ENCODE data around the gene MRE11. TPM values are rescaled to one million over a fixed set of nuclear protein-coding genes. Genes with fewer than 3 reads are reported as not detected.

MRE11 gene
- polyA plus RNA-seq, 1 of the 3 experiments (the other 2 are of a cell fraction), result 2.8 TPM

DNA sequence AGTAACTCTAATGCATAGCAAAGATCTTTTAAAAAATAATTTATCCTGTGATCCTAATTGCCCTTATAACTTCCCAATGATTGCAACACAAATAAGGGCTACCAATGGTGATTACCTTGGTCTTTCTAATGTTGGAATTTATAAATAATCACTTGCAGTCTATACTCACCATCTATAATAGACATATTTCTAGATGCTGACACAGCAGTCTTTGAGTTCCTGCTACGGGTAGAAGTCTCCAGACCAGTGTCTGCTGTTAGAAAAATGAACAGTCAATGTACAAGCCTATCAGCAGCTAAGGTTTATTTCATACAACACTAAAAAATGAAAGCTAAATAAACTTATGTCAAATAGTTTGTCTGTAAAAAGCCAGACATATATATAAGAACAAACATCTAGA is 48.0 kb downstream of the MRE11 start:
- 100% methylated on average over 1 of the region's 1 CpG for WGBS (ENCODE audit: low lambda C conversion rate)
- Histone ChIP-seq H3K4me3 (ENCODE audit: low read depth in 2 of 2, low read length in 1 of 2) (no peak overlapping the region), H3K9me3 (no peaks in the 10 kb centered on the region), H3F3A (replicated peaks; ENCODE audit: insufficient read depth) (peaks cover 9% of the 10 kb centered on the region), H3K4me2 (no peak overlapping the region), H3K9ac (no peak overlapping the region), H3K9me2 (no peaks in the 10 kb centered on the region), H3K4me1 (ENCODE audit: control insufficient read depth in 1 of 2, insufficient read depth in 2 of 2, low read depth in 1 of 2, low read length in 1 of 2) (peaks cover 0 to 6% of the 10 kb centered on the region in 2 experiments; a peak in 1 of 4 replicates), H3K27me3 (ENCODE audit: insufficient read depth) (no peaks in the 10 kb centered on the region), H3K36me3 (replicated peaks in 1 of 2; ENCODE audit: control insufficient read depth in 1 of 2, insufficient read depth in 2 of 2, low read length in 1 of 2) (peaks cover 28% of the 10 kb centered on the region in 2 experiments), H2AFZ (ENCODE audit: low read depth) (no peak overlapping the region), H3K79me2 (ENCODE audit: insufficient read depth) (no peaks in the 10 kb centered on the region), H4K20me1 (ENCODE audit: insufficient read depth) (no peaks in the 10 kb centered on the region), H3K27ac (ENCODE audit: low read depth in 2 of 2, low read length in 1 of 2) (no peak overlapping the region)
- ChIA-PET POLR2A (no interaction called here), CTCF (no interaction called here)
- TF ChIP-seq TAF1 (IDR thresholded peaks at IDR 0.05; ENCODE audit: borderline replicate concordance, low read depth, low read length), result no peak
- TF ChIP-seq CHD2 (IDR thresholded peaks at IDR 0.05; ENCODE audit: low read length, partially characterized antibody), result no peak
- TF ChIP-seq SMC3 (IDR thresholded peaks at IDR 0.05; ENCODE audit: low read depth, low read length), result no peak
- no peak for TF ChIP-seq EP300 (IDR thresholded peaks at IDR 0.05; ENCODE audit: borderline replicate concordance in 1 of 2, low read depth in 1 of 2, low read length in 1 of 2)
- TF ChIP-seq POLR2AphosphoS5 (IDR thresholded peaks at IDR 0.05; ENCODE audit: low read depth, low read length), result no peak
- no peak for TF ChIP-seq GABPA (IDR thresholded peaks at IDR 0.05; ENCODE audit: low read depth)
- TF ChIP-seq FOXJ3 (CRISPR knock-in tag; IDR thresholded peaks at IDR 0.05), result no peak
- TF ChIP-seq ZBTB33 (IDR thresholded peaks at IDR 0.05; ENCODE audit: borderline replicate concordance, low read depth), result no peak
- no peak for TF ChIP-seq FOXM1 (IDR thresholded peaks at IDR 0.05; ENCODE audit: low read depth)
- no peak for TF ChIP-seq ELF1 (IDR thresholded peaks at IDR 0.05)
- no peak for TF ChIP-seq SIN3A (IDR thresholded peaks at IDR 0.05; ENCODE audit: borderline replicate concordance, low read depth, low read length)
- TF ChIP-seq TEAD4 (IDR thresholded peaks at IDR 0.05; ENCODE audit: borderline replicate concordance, insufficient read depth), result no peak
- no peak for TF ChIP-seq NFIC (IDR thresholded peaks at IDR 0.05; ENCODE audit: borderline replicate concordance)
- TF ChIP-seq MEF2A (IDR thresholded peaks at IDR 0.05; ENCODE audit: borderline replicate concordance, low read depth), result no peak
- TF ChIP-seq GATA2 (CRISPR knock-in tag; IDR thresholded peaks at IDR 0.05), result no peak
- no peak for TF ChIP-seq RXRA (IDR thresholded peaks at IDR 0.05; ENCODE audit: borderline replicate concordance, low read depth)
- TF ChIP-seq EZH2phosphoT487 (IDR thresholded peaks at IDR 0.05; ENCODE audit: borderline replicate concordance, low read depth), result no peak
- TF ChIP-seq, protein P1, sequence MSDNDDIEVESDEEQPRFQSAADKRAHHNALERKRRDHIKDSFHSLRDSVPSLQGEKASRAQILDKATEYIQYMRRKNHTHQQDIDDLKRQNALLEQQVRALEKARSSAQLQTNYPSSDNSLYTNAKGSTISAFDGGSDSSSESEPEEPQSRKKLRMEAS (IDR thresholded peaks at IDR 0.05; ENCODE audit: low read depth), result no peak
- no peak for TF ChIP-seq MXI1 (IDR thresholded peaks at IDR 0.05; ENCODE audit: low read depth, low read length)
- no peak for DNase-seq
